Spinal cord (tissue), 10 donors: ENCODE results near the gene LMO2. TPM values are rescaled to one million over a fixed set of nuclear protein-coding genes. Genes with fewer than 3 reads are reported as not detected.

Source experiments
- DNase-seq, 6 donors: peaks; one replicate each; pipeline versions ENCODE4 v3.0.0 to v3.0.0-alpha.2; 2013 to 2015; ENCODE audit warnings: low spot score in 6 of 6, low read depth in 4 of 6
- H3K27ac ChIP-seq: one replicate; pipeline ENCODE4 v1.5.1; 2013; ENCODE audit warnings: low read depth, low read length, control low read depth
- H3K27me3 ChIP-seq: one replicate; pipeline ENCODE4 v1.6.1; 2013; ENCODE audit warnings: low read length; ENCODE audit not compliant: control insufficient read depth, insufficient read depth
- H3K36me3 ChIP-seq: one replicate; pipeline ENCODE4 v1.6.1; 2013; ENCODE audit warnings: low read length; ENCODE audit not compliant: control insufficient read depth, insufficient read depth
- H3K4me1 ChIP-seq: one replicate; pipeline ENCODE4 v1.6.1; 2013; ENCODE audit warnings: low read length; ENCODE audit not compliant: control insufficient read depth, insufficient read depth
- H3K4me3 ChIP-seq: one replicate; pipeline ENCODE4 v1.5.1; 2013; ENCODE audit warnings: low read depth, low read length, control low read depth
- H3K9me3 ChIP-seq: one replicate; pipeline ENCODE4 v1.6.1; 2013; ENCODE audit warnings: low read length; ENCODE audit not compliant: control insufficient read depth, insufficient read depth
- WGBS: methylation state at CpG from one replicate; pipeline ENCODE4 v1.1.5; 2013; ENCODE audit warnings: missing lambda C conversion rate; ENCODE audit not compliant: insufficient coverage; 5-methylcytosine and 5-hydroxymethylcytosine counted together
- polyA plus RNA-seq, 2 donors: library from polyadenylated mRNA; unstranded; fragments of 120-200 nt; gene quantifications; one replicate each; pipeline ENCODE4 v1.2.1, GENCODE V29; 2013; ENCODE audit not compliant: insufficient read length in 2 of 2
- total RNA-seq, 2 donors: library from RNA; depleted of rRNA in 1 of 2; stranded (reverse); fragments of 120-200 nt in 1 of 2; fragments of >200 nt in 1 of 2; gene quantifications; one replicate each; pipeline versions ENCODE4 v1.2.3 to v1.2.4, GENCODE V29; 2013 to 2014
- donor health status: healthy.

The LMO2 gene
- total and polyA plus RNA-seq, 4 donors: 22.3 to 72.7 (median 56.2) TPM

DNA sequence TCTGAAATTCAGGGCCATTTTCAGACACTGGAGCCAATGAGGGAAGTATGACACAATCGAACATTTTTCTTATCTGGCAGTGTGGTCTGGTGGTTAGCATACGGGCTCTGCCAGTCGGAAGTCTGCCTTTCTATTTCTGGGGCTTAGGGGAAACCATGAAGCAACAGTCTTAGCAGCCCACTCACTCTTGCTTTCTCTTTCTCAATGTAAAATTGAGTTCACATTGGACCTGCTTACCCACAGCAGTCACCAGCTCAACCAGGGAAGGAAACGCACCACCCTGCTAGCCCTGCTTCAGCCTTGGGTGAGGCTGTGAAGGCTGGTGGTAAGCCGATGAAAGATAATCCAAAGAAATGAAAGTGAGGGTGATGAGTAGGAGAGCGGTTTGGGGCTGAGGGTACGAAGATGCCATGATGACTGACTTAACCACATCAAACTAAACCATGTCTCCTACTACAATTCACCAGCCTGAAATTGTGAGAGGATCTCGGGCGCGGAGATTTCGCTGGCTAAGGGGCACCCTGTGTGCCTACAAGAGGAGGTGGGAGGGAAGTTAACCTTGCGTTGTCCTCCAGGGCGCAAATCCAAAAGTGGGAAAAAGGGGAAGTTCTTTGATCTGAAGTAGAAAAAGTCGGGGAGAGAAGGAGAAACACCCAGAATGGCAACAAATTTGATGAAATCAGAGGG is 2.0 kb upstream of the LMO2 start:
- DNase-seq: no peak
- H3K27me3 ChIP-seq: peaks cover 3% of the 10 kb centered on the region
- no peaks in the 10 kb centered on the region for H3K9me3 ChIP-seq
- H3K4me3 ChIP-seq: no peak overlapping the region
- H3K36me3 ChIP-seq: no peaks in the 10 kb centered on the region
- 87% methylated on average over 6 of the region's 14 CpGs for WGBS
- H3K4me1 ChIP-seq: peaks cover 9% of the 10 kb centered on the region
- no peak overlapping the region for H3K27ac ChIP-seq

DNA sequence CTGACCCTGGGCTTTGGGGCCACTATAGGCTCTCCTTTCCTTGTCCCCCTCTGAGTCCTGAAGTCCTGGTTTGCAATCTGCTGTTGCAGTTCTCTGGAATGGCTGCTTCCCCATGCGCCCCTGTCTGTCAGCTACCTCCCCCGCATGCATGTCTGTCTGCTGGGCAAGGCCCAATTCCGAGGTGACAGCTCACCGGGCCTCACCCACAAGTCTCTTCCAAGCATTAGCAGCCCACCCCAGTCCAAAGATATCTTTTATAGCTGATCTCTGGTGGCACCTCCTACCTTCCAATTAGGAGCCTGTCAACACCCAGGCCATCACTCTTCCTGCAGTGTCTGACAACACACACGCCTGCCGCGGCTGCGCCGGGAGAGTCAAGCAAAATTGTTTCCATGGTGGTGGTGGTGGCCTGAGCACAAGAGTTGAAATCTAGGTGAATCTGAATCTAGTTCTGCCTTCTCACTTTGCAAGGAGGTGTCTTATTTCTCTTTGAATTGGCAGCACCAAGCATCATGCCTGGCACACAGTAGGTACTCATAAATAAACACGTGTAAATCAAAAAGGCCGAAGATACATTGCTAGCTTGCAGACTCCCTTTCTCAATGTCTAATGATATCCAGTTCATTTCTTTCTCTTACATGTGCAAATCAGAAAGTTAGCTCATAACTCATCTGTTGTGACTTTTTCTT is 1.2 kb upstream of the LMO2 start:
- WGBS: 86% methylated on average over 6 of the region's 11 CpGs
- H3K27me3 ChIP-seq: peaks cover 3% of the 10 kb centered on the region
- H3K4me3 ChIP-seq: no peak overlapping the region
- no peak for DNase-seq
- H3K4me1 ChIP-seq: peaks cover 9% of the 10 kb centered on the region
- no peaks in the 10 kb centered on the region for H3K36me3 ChIP-seq
- no peak overlapping the region for H3K27ac ChIP-seq
- no peaks in the 10 kb centered on the region for H3K9me3 ChIP-seq

DNA sequence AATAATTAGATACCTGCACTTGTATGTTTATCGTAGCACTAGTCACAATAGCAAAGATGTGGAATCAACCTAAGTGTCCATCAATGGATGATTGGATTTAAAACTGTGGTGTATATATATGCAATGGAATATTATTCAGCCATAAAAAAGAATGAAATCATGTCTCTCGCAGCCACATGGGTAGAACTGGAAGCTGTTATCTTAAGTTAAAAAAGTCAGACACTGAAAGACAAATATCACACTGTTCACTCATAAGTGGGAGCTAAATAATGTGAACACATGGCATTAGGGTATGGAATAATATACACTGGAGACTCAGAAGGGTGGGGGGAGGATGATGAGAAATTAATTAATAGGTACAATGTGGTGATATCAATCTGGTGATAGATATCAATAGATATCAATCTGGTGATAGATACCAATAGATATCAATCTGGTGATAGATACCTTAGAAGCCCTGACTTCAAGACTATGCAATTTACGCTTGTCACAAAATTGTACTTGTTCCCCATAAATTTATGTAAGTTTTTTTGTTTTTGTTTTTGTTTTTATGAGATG is 2.0 kb downstream of the LMO2 start:
- WGBS: no CpG with 5 or more reads among the region's 3 CpGs
- Histone ChIP-seq H3K4me1 (peaks cover 9% of the 10 kb centered on the region), H3K27me3 (no peaks in the 10 kb centered on the region), H3K36me3 (no peaks in the 10 kb centered on the region), H3K27ac (no peak overlapping the region), H3K4me3 (no peak overlapping the region), H3K9me3 (no peaks in the 10 kb centered on the region)
- DNase-seq: no peak

- Histone ChIP-seq H3K4me3 (no peak overlapping the region), H3K4me1 (peaks cover 9% of the 10 kb centered on the region), H3K9me3 (no peaks in the 10 kb centered on the region), H3K27ac (no peak overlapping the region), H3K36me3 (no peaks in the 10 kb centered on the region), H3K27me3 (no peaks in the 10 kb centered on the region)
- 66% methylated on average over 4 of the region's 6 CpGs for WGBS
- no peak for DNase-seq
These were observed 2.6 kb downstream of the LMO2 start for GRCh38 chr11:33889296-33889695.

DNA sequence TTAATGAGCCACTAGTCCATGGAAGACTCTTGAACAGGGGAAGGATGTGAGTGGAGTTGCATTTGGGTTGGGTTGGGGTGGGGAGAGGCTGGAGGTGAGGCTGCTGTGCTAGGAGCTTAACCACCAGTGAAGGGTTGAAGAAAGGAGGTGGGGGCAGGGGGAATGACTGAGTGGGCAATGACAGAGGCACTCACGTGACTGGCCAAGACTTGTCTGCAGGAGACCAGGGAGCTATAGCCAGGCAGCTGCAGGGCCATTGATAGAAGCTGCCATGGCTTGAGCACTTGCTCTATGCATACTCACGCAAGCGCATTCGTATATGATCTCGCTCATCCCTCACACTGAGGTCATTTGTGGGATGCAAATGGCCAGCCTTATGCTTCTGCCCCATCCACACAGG is 4.0 kb downstream of the LMO2 start:
- no peak for DNase-seq
- Histone ChIP-seq H3K4me3 (no peak overlapping the region), H3K36me3 (no peaks in the 10 kb centered on the region), H3K9me3 (no peaks in the 10 kb centered on the region), H3K4me1 (peaks cover 9% of the 10 kb centered on the region), H3K27me3 (no peaks in the 10 kb centered on the region), H3K27ac (no peak overlapping the region)
- 88% methylated on average over 5 of the region's 5 CpGs for WGBS

DNA sequence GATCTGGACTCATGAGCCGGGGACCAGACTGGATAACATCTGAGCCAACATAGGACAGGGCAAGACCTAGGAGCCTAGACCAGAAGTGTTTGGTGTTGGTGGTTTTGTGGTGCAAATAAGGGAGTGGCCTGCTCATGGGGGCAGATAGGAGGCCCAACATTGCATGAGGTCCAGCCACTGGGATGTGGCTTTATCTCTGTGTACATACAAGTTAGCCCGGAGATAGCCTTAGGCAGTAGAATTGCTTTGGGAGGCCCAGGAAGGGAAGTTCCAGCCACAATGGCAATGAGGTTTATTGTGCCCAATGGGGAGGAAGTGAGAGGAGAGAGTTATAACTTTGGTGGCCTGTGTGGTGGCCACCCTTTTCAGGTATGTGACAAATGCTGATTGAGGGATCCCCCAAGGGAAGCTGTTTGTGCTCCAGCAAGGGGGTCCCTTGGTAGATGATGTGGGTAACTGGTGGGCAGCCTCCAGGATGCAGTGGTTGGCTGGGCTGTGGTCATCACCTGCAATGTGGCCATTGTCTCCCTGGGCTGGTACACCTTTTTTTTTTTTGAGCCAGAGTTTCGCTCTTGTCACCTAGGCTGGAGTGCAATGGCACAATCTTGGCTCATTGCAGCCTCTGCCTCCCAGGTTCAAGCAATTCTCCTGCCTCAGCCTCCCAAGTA is 6.4 kb downstream of the LMO2 start:
- DNase-seq: no peak
- WGBS: 96% methylated on average over 3 of the region's 3 CpGs
- no peaks in the 10 kb centered on the region for H3K27me3 ChIP-seq
- H3K4me1 ChIP-seq: no peaks in the 10 kb centered on the region
- no peaks in the 10 kb centered on the region for H3K9me3 ChIP-seq
- H3K36me3 ChIP-seq: no peaks in the 10 kb centered on the region
- H3K4me3 ChIP-seq: no peak overlapping the region
- H3K27ac ChIP-seq: no peak overlapping the region

DNA sequence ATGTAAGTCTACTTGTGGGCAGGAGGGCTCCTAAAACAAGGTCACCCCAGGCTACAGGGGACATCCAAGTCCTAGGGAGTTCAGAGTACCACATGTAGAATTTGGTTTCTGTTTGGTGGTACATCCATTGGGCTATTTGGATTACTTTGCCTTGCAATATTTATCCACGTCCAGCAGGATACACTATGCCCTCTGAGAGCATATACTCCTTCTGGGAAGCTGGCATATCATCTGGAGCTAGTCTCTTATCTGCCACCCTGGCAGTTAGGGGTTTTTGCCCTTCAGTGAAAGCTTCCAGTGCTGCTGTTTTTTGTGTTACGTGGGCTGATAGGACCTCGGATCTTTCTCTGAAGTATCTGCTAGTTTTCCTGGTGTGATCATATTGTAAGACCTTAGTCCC is 7.3 kb downstream of the LMO2 start:
- H3K9me3 ChIP-seq: no peaks in the 10 kb centered on the region
- DNase-seq: no peak
- no peaks in the 10 kb centered on the region for H3K27me3 ChIP-seq
- no peaks in the 10 kb centered on the region for H3K4me1 ChIP-seq
- no peak overlapping the region for H3K4me3 ChIP-seq
- no peak overlapping the region for H3K27ac ChIP-seq
- 86% methylated on average over 1 of the region's 3 CpGs for WGBS
- H3K36me3 ChIP-seq: no peaks in the 10 kb centered on the region

DNA sequence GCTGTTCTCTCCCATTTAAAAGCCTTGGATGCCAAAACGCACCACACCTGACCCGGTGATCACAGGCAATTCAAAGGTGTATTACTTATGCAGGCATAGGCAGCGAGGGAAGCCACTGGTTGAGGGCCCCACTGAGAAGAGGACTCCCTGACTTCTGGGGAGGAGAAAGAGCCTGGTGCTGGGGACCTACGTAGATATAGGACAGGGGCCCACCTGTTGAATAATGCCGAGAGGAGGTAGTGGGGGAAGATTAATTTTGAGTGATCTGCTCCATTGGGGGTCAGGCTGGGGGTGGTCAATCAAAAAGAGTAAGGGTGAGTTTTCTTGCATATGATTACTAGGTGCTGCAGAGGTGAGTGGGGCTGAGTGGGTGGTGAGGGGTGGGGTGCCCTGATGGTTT is 7.8 kb downstream of the LMO2 start:
- DNase-seq: no peak
- H3K27ac ChIP-seq: no peak overlapping the region
- no peak overlapping the region for H3K4me3 ChIP-seq
- no peaks in the 10 kb centered on the region for H3K9me3 ChIP-seq
- no peaks in the 10 kb centered on the region for H3K36me3 ChIP-seq
- 95% methylated on average over 5 of the region's 5 CpGs for WGBS
- no peaks in the 10 kb centered on the region for H3K27me3 ChIP-seq
- no peaks in the 10 kb centered on the region for H3K4me1 ChIP-seq

GRCh38 chr11:33881651-33882503 is 10.0 kb downstream of the LMO2 start:
- no peak overlapping the region for H3K27ac ChIP-seq
- no peaks in the 10 kb centered on the region for H3K4me1 ChIP-seq
- H3K9me3 ChIP-seq: no peaks in the 10 kb centered on the region
- 100% methylated on average over 1 of the region's 11 CpGs for WGBS
- no peak overlapping the region for H3K4me3 ChIP-seq
- DNase-seq: no peak
- no peaks in the 10 kb centered on the region for H3K36me3 ChIP-seq
- peaks cover 2% of the 10 kb centered on the region for H3K27me3 ChIP-seq
